DND-41 (cell line): ENCODE data around the gene NTM.

Experiments
- ATAC-seq: fragments of 200-7000 bp; cut with Tn5 transposase; 3 replicates; pipeline ENCODE4 v1.9.1; 2021; ENCODE audit warnings: low read depth; ENCODE audit not compliant: insufficient read depth
- DNase-seq: peaks from one replicate; pipeline ENCODE4 v3.0.0-alpha.2; 2020
- H2AFZ ChIP-seq: 2 replicates; pipeline ENCODE4 v1.6.0; 2012; ENCODE audit warnings: low read depth, low read length
- H3K27ac ChIP-seq: 2 replicates; pipeline ENCODE4 v1.5.1; 2012; ENCODE audit warnings: low read length, inconsistent platforms
- H3K27me3 ChIP-seq: fragments of 200-600 bp; sonication (generic); 2 replicates; pipeline ENCODE4 v1.6.0; 2012; ENCODE audit warnings: low read length, mild to moderate bottlenecking, inconsistent platforms; ENCODE audit not compliant: insufficient read depth, poor library complexity
- H3K36me3 ChIP-seq: 2 replicates; pipeline ENCODE4 v1.5.1; 2012; ENCODE audit warnings: low read length, inconsistent platforms; ENCODE audit not compliant: insufficient read depth
- H3K4me1 ChIP-seq: 2 replicates; pipeline ENCODE4 v1.5.1; 2012; ENCODE audit warnings: mild to moderate bottlenecking, low read length; ENCODE audit not compliant: insufficient read depth
- H3K4me2 ChIP-seq: 2 replicates; pipeline ENCODE4 v1.6.0; 2012; ENCODE audit warnings: mild to moderate bottlenecking, moderate library complexity, low read length, inconsistent platforms; ENCODE audit not compliant: insufficient read depth
- H3K4me3 ChIP-seq, 2 experiments: fragments of 200-600 bp in 1 of 2; shearing (Covaris generic) in 1 of 2; 2 replicates each; pipeline ENCODE4 v1.5.1; 2012 to 2016; ENCODE audit warnings: inconsistent platforms in 2 of 2, low read length in 2 of 2, mild to moderate bottlenecking in 2 of 2, low read depth in 1 of 2, moderate library complexity in 1 of 2
- H3K79me2 ChIP-seq: 2 replicates; pipeline ENCODE4 v1.6.0; 2012; ENCODE audit warnings: low read length, inconsistent platforms; ENCODE audit not compliant: insufficient read depth
- H3K9ac ChIP-seq: 2 replicates; pipeline ENCODE4 v1.6.0; 2012; ENCODE audit warnings: low read depth, mild to moderate bottlenecking, inconsistent platforms, low read length, moderate library complexity
- H3K9me3 ChIP-seq: 2 replicates; pipeline ENCODE4 v1.5.1; 2012; ENCODE audit warnings: low read length, moderate library complexity, mild to moderate bottlenecking, inconsistent platforms; ENCODE audit not compliant: insufficient read depth, severe bottlenecking
- H4K20me1 ChIP-seq: 2 replicates; pipeline ENCODE4 v1.6.0; 2012; ENCODE audit warnings: low read length; ENCODE audit not compliant: insufficient read depth
- EZH2 ChIP-seq: IDR thresholded peaks from 3 replicates; pipeline ENCODE4 v1.6.1; 2012; ENCODE audit warnings: borderline replicate concordance, low read depth, mild to moderate bottlenecking, moderate library complexity, low read length, inconsistent platforms; ENCODE audit not compliant: severe bottlenecking
- TF ChIP-seq, protein P1 (sequence below): IDR thresholded peaks from 2 replicates; pipeline ENCODE4 v1.5.1; 2012; ENCODE audit warnings: borderline replicate concordance, low read length, moderate library complexity, mild to moderate bottlenecking; ENCODE audit not compliant: poor library complexity, severe bottlenecking; ENCODE audit errors: extremely low read depth

The NTM gene

DNA sequence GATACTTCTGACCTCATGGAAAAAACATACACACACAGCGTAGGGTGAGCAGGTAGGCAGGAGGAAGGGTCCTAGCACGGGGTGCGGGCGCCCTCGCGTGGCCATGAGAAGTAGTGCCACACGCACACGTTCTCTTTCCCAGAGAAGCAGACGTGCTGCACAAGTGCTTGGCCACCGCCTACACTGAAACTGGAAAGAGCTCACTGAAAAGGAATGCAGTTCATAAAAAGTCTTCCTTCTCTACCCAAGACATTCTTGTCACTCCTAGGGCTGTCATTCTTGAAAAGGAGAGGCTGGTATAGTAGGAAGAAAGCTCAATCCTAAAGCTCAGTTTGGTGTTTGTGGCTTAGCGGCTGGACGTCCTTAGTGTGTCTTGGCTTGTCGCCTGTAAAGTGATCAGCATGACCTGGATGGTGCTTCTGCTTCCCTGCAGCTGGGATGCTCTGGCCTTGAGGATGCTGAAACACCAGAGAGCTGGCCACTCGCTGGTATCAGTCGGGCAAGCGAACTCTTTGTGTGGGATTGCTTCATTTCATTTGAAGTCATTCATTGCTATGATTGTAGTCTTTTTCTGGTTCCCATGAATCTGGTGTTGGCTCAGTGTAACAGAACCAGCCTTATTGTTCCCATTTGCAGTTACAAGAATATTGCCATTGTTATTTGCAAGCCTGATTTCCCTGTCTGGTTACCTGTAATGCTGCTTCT, 303.8 kb downstream of the NTM start:
- no peak overlapping the region for H3K4me2 ChIP-seq
- no peaks in the 10 kb centered on the region for H3K36me3 ChIP-seq
- H3K4me1 ChIP-seq: no peaks in the 10 kb centered on the region
- H3K79me2 ChIP-seq: no peaks in the 10 kb centered on the region
- DNase-seq: peak; percentile 68
- H3K9me3 ChIP-seq: no peaks in the 10 kb centered on the region
- H3K27ac ChIP-seq: no peak overlapping the region
- no peak overlapping the region for H3K9ac ChIP-seq
- no peaks in the 10 kb centered on the region; the same call in 1 of the 2 replicates for H4K20me1 ChIP-seq
- ATAC-seq: peak; percentile 90
- peaks cover 3% of the 10 kb centered on the region for H3K27me3 ChIP-seq
- no peak overlapping the region for H2AFZ ChIP-seq
- no peak overlapping the region for H3K4me3 ChIP-seq
- no peak for TF ChIP-seq EZH2
- TF ChIP-seq, protein P1, sequence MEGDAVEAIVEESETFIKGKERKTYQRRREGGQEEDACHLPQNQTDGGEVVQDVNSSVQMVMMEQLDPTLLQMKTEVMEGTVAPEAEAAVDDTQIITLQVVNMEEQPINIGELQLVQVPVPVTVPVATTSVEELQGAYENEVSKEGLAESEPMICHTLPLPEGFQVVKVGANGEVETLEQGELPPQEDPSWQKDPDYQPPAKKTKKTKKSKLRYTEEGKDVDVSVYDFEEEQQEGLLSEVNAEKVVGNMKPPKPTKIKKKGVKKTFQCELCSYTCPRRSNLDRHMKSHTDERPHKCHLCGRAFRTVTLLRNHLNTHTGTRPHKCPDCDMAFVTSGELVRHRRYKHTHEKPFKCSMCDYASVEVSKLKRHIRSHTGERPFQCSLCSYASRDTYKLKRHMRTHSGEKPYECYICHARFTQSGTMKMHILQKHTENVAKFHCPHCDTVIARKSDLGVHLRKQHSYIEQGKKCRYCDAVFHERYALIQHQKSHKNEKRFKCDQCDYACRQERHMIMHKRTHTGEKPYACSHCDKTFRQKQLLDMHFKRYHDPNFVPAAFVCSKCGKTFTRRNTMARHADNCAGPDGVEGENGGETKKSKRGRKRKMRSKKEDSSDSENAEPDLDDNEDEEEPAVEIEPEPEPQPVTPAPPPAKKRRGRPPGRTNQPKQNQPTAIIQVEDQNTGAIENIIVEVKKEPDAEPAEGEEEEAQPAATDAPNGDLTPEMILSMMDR: peak; percentile 97

DNA sequence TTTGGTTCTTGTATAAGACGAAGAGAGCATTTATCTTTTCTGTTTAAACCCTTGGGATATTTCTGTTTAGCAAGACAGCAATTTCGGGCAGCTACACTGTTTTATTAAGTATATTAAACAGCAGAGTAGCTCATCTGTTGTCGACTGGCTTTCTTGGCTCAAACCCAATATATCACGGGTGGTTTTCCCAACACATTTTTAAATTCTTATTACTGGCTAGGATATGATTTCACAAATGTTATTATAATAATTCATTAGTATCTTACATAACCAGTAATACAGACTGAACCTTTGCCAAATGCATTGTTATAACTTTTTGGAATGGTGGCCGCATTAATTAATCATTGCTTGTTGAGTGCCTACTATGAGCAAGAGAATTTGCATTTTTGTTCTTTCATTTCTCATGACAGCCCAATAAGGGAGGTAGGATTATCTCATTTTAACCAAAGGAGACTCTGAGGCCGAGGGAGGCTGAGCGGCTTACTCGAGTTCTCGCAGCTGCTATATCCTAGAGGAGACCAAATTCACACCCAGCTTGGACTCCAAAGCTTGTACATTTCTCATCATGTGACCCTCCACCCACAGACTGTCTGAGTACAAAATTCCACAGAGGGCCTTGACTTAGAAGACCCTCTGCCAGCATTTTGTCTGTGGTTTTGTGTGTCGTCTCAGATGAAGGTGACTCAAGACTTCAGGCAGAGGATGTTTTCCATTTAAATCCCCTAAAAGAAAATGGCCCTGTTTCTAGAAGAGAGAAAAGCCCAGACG, 304.9 kb downstream of the NTM start:
- Histone ChIP-seq H3K9me3 (no peaks in the 10 kb centered on the region), H2AFZ (no peak overlapping the region), H3K4me2 (no peak overlapping the region), H3K4me1 (no peaks in the 10 kb centered on the region), H3K4me3 (no peak overlapping the region), H3K27ac (no peak overlapping the region), H3K27me3 (peaks cover 3% of the 10 kb centered on the region), H4K20me1 (no peaks in the 10 kb centered on the region; the same call in none of the 2 replicates), H3K9ac (no peak overlapping the region), H3K36me3 (no peaks in the 10 kb centered on the region), H3K79me2 (no peaks in the 10 kb centered on the region)
- TF ChIP-seq EZH2: no peak
- TF ChIP-seq, protein P1: no peak
- ATAC-seq (no peak), DNase-seq (no peak)

- Histone ChIP-seq H3K4me3 (no peak overlapping the region), H3K9me3 (no peaks in the 10 kb centered on the region), H4K20me1 (no peaks in the 10 kb centered on the region; the same call in none of the 2 replicates), H3K79me2 (no peaks in the 10 kb centered on the region), H3K4me2 (no peak overlapping the region), H3K27ac (no peak overlapping the region), H2AFZ (no peak overlapping the region), H3K27me3 (peaks cover 3% of the 10 kb centered on the region), H3K36me3 (no peaks in the 10 kb centered on the region), H3K4me1 (no peaks in the 10 kb centered on the region), H3K9ac (no peak overlapping the region)
- TF ChIP-seq, protein P1: no peak
- no peak for TF ChIP-seq EZH2
- DNase-seq (no peak), ATAC-seq (no peak)
Observed at GRCh38 chr11:131677828-131678470, 307.5 kb downstream of the NTM start.
